KOPT-K1 (cell line): ENCODE measurements around the gene COL4A6.

Experiments used
- H3K27ac ChIP-seq: fragments of 200-600 bp; sonication (generic); 2 replicates; pipeline ENCODE4 v1.5.1; 2016; ENCODE audit warnings: antibody characterized with exemption, mild to moderate bottlenecking, low read depth, low read length; ENCODE audit not compliant: poor library complexity, severe bottlenecking
- H3K36me3 ChIP-seq: fragments of 200-600 bp; sonication (generic); 2 replicates; pipeline ENCODE4 v1.5.1; 2017; ENCODE audit warnings: antibody characterized with exemption, mild to moderate bottlenecking, low read length, moderate library complexity; ENCODE audit not compliant: insufficient read depth
- H3K9me3 ChIP-seq: fragments of 200-600 bp; sonication (generic); 2 replicates; pipeline ENCODE4 v1.5.1; 2017; ENCODE audit warnings: antibody characterized with exemption, low read length, mild to moderate bottlenecking; ENCODE audit not compliant: insufficient read depth, poor library complexity, severe bottlenecking

COL4A6 gene

GRCh38 chrX:108245462-108245861 lies 192.8 kb downstream of the COL4A6 start:
- H3K36me3 ChIP-seq: no peaks in the 10 kb centered on the region
- no peaks in the 10 kb centered on the region for H3K9me3 ChIP-seq
- H3K27ac ChIP-seq: no peak overlapping the region

- Histone ChIP-seq H3K36me3 (no peaks in the 10 kb centered on the region), H3K27ac (no peak overlapping the region), H3K9me3 (no peaks in the 10 kb centered on the region)
These were observed 202.2 kb downstream of the COL4A6 start for GRCh38 chrX:108235986-108236385.

- H3K27ac ChIP-seq: no peak overlapping the region
- H3K36me3 ChIP-seq: no peaks in the 10 kb centered on the region
- H3K9me3 ChIP-seq: no peaks in the 10 kb centered on the region
These were observed 207.6 kb downstream of the COL4A6 start for GRCh38 chrX:108230574-108230973.

- Histone ChIP-seq H3K27ac (no peak overlapping the region), H3K9me3 (no peaks in the 10 kb centered on the region), H3K36me3 (no peaks in the 10 kb centered on the region)
These were observed 213.2 kb downstream of the COL4A6 start for GRCh38 chrX:108224727-108225621.

GRCh38 chrX:108224218-108224617 lies 214.0 kb downstream of the COL4A6 start:
- no peak overlapping the region for H3K27ac ChIP-seq
- H3K36me3 ChIP-seq: no peaks in the 10 kb centered on the region
- H3K9me3 ChIP-seq: no peaks in the 10 kb centered on the region

GRCh38 chrX:108223585-108223984 lies 214.6 kb downstream of the COL4A6 start:
- H3K36me3 ChIP-seq: no peaks in the 10 kb centered on the region
- no peak overlapping the region for H3K27ac ChIP-seq
- H3K9me3 ChIP-seq: no peaks in the 10 kb centered on the region

GRCh38 chrX:108221301-108221864 lies 216.8 kb downstream of the COL4A6 start:
- Histone ChIP-seq H3K9me3 (no peaks in the 10 kb centered on the region), H3K36me3 (no peaks in the 10 kb centered on the region)

GRCh38 chrX:108219949-108220601 lies 218.1 kb downstream of the COL4A6 start:
- no peak overlapping the region for H3K27ac ChIP-seq
- H3K36me3 ChIP-seq: no peaks in the 10 kb centered on the region
- H3K9me3 ChIP-seq: no peaks in the 10 kb centered on the region

More at GRCh38 chrX:108221301-108221864, 216.8 kb downstream of the COL4A6 start:
- no peak overlapping the region for H3K27ac ChIP-seq

GRCh38 chrX:108217876-108218275 lies 220.3 kb downstream of the COL4A6 start:
- Histone ChIP-seq H3K36me3 (no peaks in the 10 kb centered on the region), H3K27ac (no peak overlapping the region)

GRCh38 chrX:108216919-108217571 lies 221.2 kb downstream of the COL4A6 start:
- no peak overlapping the region for H3K27ac ChIP-seq

More at GRCh38 chrX:108217876-108218275, 220.3 kb downstream of the COL4A6 start:
- no peaks in the 10 kb centered on the region for H3K9me3 ChIP-seq

GRCh38 chrX:108216405-108216804 lies 221.8 kb downstream of the COL4A6 start:
- Histone ChIP-seq H3K9me3 (no peaks in the 10 kb centered on the region), H3K27ac (no peak overlapping the region), H3K36me3 (no peaks in the 10 kb centered on the region)

More at GRCh38 chrX:108216919-108217571, 221.2 kb downstream of the COL4A6 start:
- Histone ChIP-seq H3K36me3 (no peaks in the 10 kb centered on the region), H3K9me3 (no peaks in the 10 kb centered on the region)

- Histone ChIP-seq H3K36me3 (no peaks in the 10 kb centered on the region), H3K27ac (no peak overlapping the region), H3K9me3 (no peaks in the 10 kb centered on the region)
These were observed 226.9 kb downstream of the COL4A6 start for GRCh38 chrX:108211301-108211700.

- no peaks in the 10 kb centered on the region for H3K9me3 ChIP-seq
- no peaks in the 10 kb centered on the region for H3K36me3 ChIP-seq
- no peak overlapping the region for H3K27ac ChIP-seq
These were observed 229.1 kb downstream of the COL4A6 start for GRCh38 chrX:108209006-108209554.

GRCh38 chrX:108203540-108203939 lies 234.7 kb downstream of the COL4A6 start:
- Histone ChIP-seq H3K36me3 (no peaks in the 10 kb centered on the region), H3K9me3 (no peaks in the 10 kb centered on the region)

GRCh38 chrX:108199691-108200090 lies 238.5 kb downstream of the COL4A6 start:
- no peaks in the 10 kb centered on the region for H3K9me3 ChIP-seq
- H3K36me3 ChIP-seq: no peaks in the 10 kb centered on the region
- no peak overlapping the region for H3K27ac ChIP-seq

More at GRCh38 chrX:108203540-108203939, 234.7 kb downstream of the COL4A6 start:
- H3K27ac ChIP-seq: no peak overlapping the region
